Breast epithelium (tissue), 3 donors: ENCODE measurements around the gene SRGAP2C.
"Not testable (repeated sequence)": the region's sequence is repeated elsewhere in the genome, so short reads cannot be mapped to it uniquely, and the experiment has no call there.

Source experiments
- POLR2A ChIP-seq: fragments of 450-650 bp; IDR thresholded peaks from one replicate; pipeline ENCODE4 v1.6.1; 2016; ENCODE audit warnings: antibody characterized with exemption, mild to moderate bottlenecking, moderate library complexity
- TF ChIP-seq, protein P1 (sequence below), 3 donors: fragments of 450-650 bp; IDR thresholded peaks; one replicate each; pipeline ENCODE4 v1.5.1; 2016 to 2017; ENCODE audit warnings: antibody characterized with exemption in 3 of 3, mild to moderate bottlenecking in 3 of 3, moderate library complexity in 3 of 3

DNA sequence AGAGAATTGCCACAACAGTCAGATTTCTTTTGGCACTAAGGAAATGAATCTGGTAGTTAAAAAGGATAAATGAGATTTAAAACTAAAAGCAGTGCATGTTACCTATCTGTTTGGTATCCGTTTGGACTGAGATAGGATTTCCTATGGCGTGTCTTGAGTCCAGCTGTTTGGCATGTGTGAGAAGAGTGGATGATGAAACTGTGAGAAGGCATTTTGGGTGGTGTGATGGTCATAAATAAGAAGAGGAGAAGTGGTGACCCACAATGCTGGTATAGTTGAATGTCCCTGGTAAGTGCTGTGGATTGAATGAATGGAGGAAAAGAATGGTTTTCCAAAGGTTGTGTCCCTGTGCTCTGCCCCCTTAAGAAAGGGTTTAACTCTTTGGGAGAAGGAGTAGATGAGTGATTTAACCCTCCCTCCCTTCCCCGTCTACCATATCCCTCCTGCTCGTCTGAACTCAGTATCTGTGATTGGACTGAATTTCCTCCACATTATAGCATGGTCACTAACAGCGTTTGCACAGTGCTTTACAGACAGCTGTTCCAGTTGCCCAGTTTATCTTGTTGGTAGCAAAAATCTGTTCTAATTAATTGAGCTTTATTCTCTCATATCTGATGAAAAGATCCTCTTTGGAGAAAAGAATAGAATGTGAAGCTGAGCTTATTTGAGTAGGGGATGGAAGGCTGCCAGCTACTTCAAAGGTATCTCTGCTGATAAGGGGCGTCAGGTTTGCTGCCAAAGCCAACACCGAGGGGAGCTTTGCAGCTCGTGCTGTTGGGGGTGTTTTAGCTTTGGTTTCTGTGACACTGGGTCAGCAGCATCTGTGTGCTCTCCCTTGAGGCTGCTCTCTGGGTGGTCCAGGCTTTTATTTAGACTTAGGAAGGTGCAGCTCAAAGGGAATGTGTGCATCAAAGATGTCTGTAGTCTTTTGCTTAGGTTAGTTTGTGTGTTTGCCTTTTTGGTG lies 148.1 kb downstream of the SRGAP2C start:
- TF ChIP-seq, protein P1, sequence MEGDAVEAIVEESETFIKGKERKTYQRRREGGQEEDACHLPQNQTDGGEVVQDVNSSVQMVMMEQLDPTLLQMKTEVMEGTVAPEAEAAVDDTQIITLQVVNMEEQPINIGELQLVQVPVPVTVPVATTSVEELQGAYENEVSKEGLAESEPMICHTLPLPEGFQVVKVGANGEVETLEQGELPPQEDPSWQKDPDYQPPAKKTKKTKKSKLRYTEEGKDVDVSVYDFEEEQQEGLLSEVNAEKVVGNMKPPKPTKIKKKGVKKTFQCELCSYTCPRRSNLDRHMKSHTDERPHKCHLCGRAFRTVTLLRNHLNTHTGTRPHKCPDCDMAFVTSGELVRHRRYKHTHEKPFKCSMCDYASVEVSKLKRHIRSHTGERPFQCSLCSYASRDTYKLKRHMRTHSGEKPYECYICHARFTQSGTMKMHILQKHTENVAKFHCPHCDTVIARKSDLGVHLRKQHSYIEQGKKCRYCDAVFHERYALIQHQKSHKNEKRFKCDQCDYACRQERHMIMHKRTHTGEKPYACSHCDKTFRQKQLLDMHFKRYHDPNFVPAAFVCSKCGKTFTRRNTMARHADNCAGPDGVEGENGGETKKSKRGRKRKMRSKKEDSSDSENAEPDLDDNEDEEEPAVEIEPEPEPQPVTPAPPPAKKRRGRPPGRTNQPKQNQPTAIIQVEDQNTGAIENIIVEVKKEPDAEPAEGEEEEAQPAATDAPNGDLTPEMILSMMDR (IDR thresholded peaks at IDR 0.05), result not testable (repeated sequence)
- TF ChIP-seq POLR2A, result not testable (repeated sequence)
